ENCODE results near the gene NADSYN1. TPM values are rescaled to one million over a fixed set of nuclear protein-coding genes. Genes with fewer than 3 reads are reported as not detected.

The NADSYN1 gene
- total RNA-seq, 2 experiments from 2014 or later, result 120 to 127 TPM

DNA sequence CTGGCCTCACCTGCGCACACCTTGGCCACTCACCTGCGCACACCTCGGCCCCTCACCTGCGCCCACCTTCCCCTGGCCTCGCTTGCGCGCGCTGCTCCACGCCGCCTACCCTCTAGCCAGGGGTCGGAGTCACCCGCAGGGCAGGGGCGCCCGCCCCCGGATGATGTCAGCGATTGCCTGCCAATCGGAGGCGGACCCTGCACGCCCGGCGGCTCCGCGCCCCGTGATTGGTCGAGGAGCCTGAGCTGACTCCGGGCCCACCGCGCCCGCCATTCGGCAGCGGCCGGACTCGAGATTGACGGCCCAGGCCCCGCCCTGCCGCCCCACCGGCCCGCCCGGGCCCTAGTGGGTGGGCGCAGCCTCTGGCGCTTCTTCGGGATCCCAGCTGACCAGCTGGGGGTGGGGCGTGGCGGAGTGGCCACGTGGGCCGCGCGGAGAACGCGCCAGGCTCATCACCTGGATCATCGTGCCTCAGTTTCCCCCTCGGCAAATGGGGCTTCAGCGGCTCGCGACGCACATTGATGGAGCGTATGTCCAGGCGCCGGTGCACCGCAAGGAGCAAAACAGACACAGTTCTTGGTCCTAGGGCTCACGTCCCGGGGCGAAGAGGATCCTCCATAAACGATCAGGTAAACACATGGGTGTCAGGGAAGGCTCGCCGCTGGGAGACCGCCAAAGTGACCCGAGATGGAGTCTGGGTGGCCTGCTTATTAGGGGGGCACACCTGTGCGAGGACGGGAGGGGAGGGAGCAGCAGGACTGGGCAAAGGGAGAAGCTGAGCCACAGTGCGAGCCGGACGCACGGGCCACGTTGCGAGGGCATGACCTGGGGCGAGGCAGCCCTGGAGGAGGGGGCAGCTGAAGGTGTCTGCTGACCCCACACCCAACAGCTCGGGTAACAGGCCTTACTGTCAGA is 4.5 kb upstream of the NADSYN1 start, which contains the start of gene DHCR7:
TSS of gene DHCR7 (minus strand) at position 137 of the 915 bp plus-strand sequence. CDS start 3,441 bp downstream, outside the sequence.
- peak within 1 kb of the TSS; percentile 88 for H3K4me3 Mint-ChIP-seq
- H3K36me3 Mint-ChIP-seq (ENCODE audit: low read depth), result peaks cover 28% of the 10 kb centered on the region
- H3K27ac Mint-ChIP-seq, result peak within 1 kb of the TSS; percentile 88
- POLR2A ChIA-PET, result interaction anchor here (0.6 kb wide), 1 partner anchor 957 kb away, joined by 4 read pairs; no protein-coding TSS in a partner anchor
- peaks cover 9% of the 10 kb centered on the region for H3K9me3 Mint-ChIP-seq
- no peaks in the 10 kb centered on the region for H3K27me3 Mint-ChIP-seq
- H3K4me1 Mint-ChIP-seq, result peaks cover 54% of the 10 kb centered on the region
- peak; percentile 94 for DNase-seq
- CTCF ChIA-PET, result interaction anchor here (1.3 kb wide), 1 partner anchor 11 kb away, joined by 3 read pairs; no protein-coding TSS in a partner anchor

DNA sequence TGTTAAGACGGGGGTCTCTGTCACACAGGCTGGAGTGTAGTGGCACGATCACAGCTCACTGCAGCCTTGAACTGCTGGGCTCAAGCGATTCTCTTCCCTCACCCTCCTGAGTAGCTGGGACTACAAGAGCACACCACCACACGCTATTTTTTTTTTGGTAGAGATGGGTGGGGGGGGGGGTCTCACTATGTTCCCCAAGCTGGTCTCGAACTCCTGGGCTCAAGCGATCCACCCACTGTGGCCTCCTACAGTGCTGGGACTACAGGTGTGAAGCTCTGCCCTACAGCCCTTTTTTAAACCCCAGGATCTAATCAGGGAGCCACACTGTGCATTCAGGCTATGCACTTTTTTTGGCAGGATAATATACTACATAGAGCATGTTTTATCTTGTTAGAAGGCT is 3.4 kb upstream of the NADSYN1 start:
- ChIA-PET CTCF (interaction anchor here (0.8 kb wide), 1 partner anchor 12 kb away, joined by 3 read pairs; no protein-coding TSS in a partner anchor), POLR2A (interaction anchor here (0.6 kb wide), 2 partner anchors 19 to 959 kb away, joined by 3 to 4 read pairs; no protein-coding TSS in a partner anchor)
- H3K9me3 Mint-ChIP-seq, result peaks cover 9% of the 10 kb centered on the region
- no peak for DNase-seq
- peak overlapping the region; percentile 88 for H3K27ac Mint-ChIP-seq
- H3K27me3 Mint-ChIP-seq, result no peaks in the 10 kb centered on the region
- peaks cover 63% of the 10 kb centered on the region for H3K4me1 Mint-ChIP-seq
- H3K4me3 Mint-ChIP-seq, result peak overlapping the region; percentile 88
- H3K36me3 Mint-ChIP-seq (ENCODE audit: low read depth), result peaks cover 25% of the 10 kb centered on the region

DNA sequence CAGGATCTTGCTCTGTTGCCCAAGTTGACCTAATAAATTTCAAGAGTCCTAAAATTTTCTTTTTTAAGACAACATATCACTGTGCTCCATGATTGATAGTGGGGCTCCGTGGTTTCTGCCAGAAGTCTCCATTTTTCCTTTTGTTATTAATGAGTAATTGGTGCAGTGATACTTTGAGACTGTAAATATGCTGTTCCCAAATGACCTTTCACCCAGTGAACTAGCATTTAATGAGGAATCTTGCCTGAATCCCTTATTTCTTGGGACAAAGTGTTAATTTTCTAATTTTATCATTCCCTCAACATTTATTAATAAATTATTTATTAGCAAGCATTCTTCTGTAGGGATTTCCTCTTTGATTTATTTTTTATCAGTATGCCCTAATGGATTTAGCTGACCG is 2.5 kb upstream of the NADSYN1 start:
- DNase-seq, result no peak
- no peak overlapping the region for H3K4me3 Mint-ChIP-seq
- no peak overlapping the region for H3K27ac Mint-ChIP-seq
- peaks cover 71% of the 10 kb centered on the region for H3K4me1 Mint-ChIP-seq
- H3K36me3 Mint-ChIP-seq (ENCODE audit: low read depth), result peaks cover 25% of the 10 kb centered on the region
- CTCF ChIA-PET, result no interaction called here
- H3K27me3 Mint-ChIP-seq, result no peaks in the 10 kb centered on the region
- peaks cover 9% of the 10 kb centered on the region for H3K9me3 Mint-ChIP-seq
- POLR2A ChIA-PET, result no interaction called here

DNA sequence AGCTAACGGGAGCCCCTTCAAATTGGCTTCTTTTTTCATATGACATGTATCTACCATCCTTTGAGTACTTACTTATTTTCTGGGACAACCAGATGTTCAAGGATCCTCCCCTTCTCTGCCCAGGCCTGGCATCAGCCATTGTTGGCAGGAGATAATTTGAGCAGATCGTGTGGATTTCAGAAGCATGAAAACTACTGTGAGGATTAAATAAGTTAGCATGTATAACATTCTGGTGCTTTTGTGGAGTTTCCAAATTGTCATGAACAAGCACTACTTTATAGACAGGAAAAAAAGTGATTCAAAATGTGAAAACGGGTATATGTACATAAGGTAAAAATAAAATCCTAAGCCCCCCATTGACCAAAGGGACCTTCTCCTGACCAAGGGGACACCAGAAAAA is 2.1 kb upstream of the NADSYN1 start:
- ChIA-PET POLR2A (no interaction called here), CTCF (no interaction called here)
- no peak for DNase-seq
- Mint-ChIP-seq H3K4me1 (peaks cover 72% of the 10 kb centered on the region), H3K27ac (peak overlapping the region; percentile 94), H3K9me3 (peaks cover 7% of the 10 kb centered on the region), H3K4me3 (peak overlapping the region; percentile 90), H3K36me3 (ENCODE audit: low read depth) (peaks cover 25% of the 10 kb centered on the region), H3K27me3 (no peaks in the 10 kb centered on the region)

DNA sequence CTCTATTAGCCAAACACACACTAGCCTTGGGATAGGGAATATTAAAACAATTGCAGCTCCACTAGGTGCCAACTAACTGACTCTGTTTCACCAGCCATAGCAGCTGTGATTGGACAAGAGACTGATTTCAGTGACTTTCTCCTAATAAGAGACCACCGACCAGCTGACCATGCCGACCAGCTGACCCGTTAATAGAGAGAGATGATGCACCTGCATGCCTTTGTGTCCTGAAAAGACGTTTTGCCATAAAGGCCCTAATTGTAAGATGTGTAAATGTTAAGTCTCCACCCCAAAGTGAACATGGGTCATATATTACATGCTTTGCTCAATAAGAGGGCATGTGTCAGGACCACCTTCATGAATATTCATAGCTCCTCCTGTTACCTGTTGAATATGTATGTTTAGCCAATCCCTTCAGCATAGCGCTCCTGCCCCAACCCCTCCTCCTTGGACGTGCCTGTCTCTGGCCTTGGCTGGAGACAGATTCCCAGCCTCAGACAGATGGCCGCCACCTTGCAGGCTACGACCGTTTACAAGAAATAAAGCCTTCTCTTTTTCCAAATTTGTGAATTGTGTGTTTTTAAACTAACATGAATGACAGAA is 1.3 kb upstream of the NADSYN1 start:
- POLR2A ChIA-PET, result no interaction called here
- no peak for DNase-seq
- H3K27ac Mint-ChIP-seq, result peak overlapping the region; percentile 94
- CTCF ChIA-PET, result interaction anchor here (1.4 kb wide), 1 partner anchor 18 kb away, joined by 4 read pairs; no protein-coding TSS in a partner anchor
- H3K27me3 Mint-ChIP-seq, result no peaks in the 10 kb centered on the region
- peak overlapping the region; percentile 90 for H3K4me3 Mint-ChIP-seq
- H3K9me3 Mint-ChIP-seq, result no peaks in the 10 kb centered on the region
- peaks cover 68% of the 10 kb centered on the region for H3K4me1 Mint-ChIP-seq
- peaks cover 24% of the 10 kb centered on the region for H3K36me3 Mint-ChIP-seq (ENCODE audit: low read depth)

DNA sequence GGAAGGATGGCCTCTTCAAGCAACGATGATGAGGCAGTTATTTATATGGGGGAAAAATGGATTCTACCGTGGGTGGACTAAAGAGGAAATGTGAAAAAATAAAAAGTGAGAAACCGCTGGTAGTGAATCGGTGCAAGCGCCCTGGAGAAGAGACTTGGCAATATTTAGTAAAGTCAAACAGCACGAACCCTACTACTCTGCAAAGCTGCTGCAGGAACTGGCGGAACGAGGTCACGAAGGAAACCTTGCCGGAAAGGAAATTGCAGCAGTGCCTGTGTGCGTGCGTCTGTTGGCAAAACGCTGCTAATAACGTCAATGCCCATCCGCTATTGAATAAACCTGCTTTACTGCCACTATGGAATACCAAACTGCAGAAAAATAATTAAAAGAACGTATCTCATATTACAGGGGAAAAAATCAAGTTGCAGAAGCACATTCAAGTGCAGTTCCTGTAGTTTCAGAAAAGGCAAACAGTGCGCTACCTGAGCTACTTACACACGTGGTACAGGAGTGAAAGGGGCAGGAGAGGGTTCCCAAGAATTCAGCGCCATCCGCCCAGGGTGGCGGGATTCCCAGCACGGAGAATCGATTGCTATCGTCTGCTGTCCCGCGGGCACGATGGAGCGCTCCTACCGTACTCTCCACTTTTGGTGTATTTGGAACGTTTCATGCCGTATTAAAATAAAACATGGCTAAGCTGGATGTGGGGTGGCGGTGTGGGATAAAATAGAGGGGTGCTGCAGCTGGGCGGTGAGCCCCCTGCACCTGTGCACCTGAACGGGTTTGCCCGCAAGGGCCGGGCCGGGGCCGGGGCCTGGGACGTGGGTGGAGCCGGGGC is 585 bp upstream of the NADSYN1 start:
- Mint-ChIP-seq H3K9me3 (no peaks in the 10 kb centered on the region), H3K4me1 (peaks cover 61% of the 10 kb centered on the region), H3K27ac (peak overlapping the region; percentile 94), H3K36me3 (ENCODE audit: low read depth) (peaks cover 19% of the 10 kb centered on the region), H3K27me3 (no peaks in the 10 kb centered on the region), H3K4me3 (peak overlapping the region; percentile 90)
- DNase-seq, result peak; percentile 72
- ChIA-PET POLR2A (no interaction called here), CTCF (interaction anchor here (1.4 kb wide), 1 partner anchor 19 kb away, joined by 4 read pairs; no protein-coding TSS in a partner anchor)

DNA sequence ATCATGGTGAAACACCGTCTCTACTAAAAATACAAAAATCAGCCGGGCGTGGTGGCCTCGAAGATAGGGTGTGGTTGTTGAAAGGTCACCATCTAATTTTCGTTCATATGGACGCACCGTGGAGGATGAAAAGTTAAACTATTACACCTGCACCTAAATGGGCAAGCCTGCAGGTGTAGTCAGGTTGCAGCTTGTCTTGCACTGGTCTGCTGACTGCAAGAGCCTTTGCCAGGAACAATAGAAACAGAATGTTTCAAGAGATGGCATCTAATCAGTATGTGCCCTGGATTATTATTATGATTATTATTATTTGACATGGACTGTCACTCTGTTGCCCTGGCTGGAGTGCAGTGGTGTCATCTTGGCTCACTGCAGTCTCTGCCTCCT is 908 bp downstream of the NADSYN1 start:
- Mint-ChIP-seq H3K36me3 (ENCODE audit: low read depth) (peaks cover 27% of the 10 kb centered on the region), H3K27me3 (no peaks in the 10 kb centered on the region), H3K4me1 (peaks cover 59% of the 10 kb centered on the region), H3K27ac (peak overlapping the region; percentile 83), H3K9me3 (no peaks in the 10 kb centered on the region), H3K4me3 (peak overlapping the region; percentile 90)
- DNase-seq, result no peak
- ChIA-PET CTCF (no interaction called here), POLR2A (no interaction called here)

DNA sequence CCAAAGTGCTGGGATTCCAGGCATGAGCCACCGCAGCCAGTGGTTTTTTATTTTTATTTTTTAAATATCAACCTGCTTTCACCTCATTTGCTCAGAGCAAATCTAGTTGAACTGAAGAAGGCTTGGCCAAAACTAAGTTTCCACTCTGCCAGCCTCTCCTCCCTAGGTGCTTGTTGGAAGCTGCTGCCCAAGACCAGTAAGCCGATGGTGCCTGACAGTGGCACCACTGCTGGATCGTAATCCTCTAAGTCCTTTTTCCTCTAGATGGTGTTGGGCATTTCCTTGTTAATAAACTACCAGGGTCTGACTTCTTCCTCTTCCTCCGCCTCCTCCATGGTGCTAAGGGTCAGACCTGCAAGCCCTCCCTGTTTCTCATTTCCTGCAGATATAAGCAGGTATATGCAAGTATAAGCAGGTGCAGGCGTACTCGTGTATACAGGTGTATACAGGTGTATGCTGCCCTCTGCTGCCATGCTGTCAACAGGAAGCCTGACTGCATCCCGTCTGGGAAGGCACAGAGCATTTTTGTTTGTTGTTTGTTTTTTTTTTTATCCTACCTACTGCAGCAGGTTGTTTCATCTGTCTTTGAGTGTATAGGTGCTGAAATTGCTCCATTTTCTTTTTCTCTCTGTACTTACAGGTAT is 1.6 kb downstream of the NADSYN1 start:
- Mint-ChIP-seq H3K27ac (no peak overlapping the region), H3K4me3 (peak overlapping the region; percentile 61), H3K27me3 (no peaks in the 10 kb centered on the region), H3K9me3 (no peaks in the 10 kb centered on the region), H3K36me3 (ENCODE audit: low read depth) (peaks cover 30% of the 10 kb centered on the region), H3K4me1 (peaks cover 54% of the 10 kb centered on the region)
- DNase-seq, result peak; percentile 40
- POLR2A ChIA-PET, result no interaction called here
- CTCF ChIA-PET, result no interaction called here

DNA sequence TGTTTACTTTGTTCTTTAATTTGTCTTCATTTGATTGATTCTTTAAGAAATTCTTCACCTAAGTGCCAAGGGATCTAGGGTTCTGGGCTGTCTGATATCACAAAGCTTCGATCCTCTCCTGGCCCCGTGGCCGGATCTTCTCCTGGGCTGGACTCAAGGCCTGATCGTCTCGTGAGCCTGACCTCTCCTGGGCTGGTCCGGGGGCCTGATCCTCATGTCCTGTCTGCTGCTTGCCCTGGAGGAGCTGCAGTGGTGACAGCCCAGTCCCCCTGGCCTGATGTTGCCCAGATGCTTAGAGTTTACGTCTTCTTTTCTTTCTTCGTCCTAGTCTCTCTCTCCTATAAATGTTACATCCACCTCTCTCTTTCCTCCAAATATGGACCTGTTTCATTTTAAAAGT is 3.3 kb downstream of the NADSYN1 start:
- Mint-ChIP-seq H3K27ac (no peak overlapping the region), H3K4me3 (no peak overlapping the region), H3K4me1 (peaks cover 41% of the 10 kb centered on the region), H3K27me3 (no peaks in the 10 kb centered on the region), H3K36me3 (ENCODE audit: low read depth) (peaks cover 46% of the 10 kb centered on the region), H3K9me3 (no peaks in the 10 kb centered on the region)
- DNase-seq, result no peak
- ChIA-PET POLR2A (no interaction called here), CTCF (no interaction called here)

DNA sequence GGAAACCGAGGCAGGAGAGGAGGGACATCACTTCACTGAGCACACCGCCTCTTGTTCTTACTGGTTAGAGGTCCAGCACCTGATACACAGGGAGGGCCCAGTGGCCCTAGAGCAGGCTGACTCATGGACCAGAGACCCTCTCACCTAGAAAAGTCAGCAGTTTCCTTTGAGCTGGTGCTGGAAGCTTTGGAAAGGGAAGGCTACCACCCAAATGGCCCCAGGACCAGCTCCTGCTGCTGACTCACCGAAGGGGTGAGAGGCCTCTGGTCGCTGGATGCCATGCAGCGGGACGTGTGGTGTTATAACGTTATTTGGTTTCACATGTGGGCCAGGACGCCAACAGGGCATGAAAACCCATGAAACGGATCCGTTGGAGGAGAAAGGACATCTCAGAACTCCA is 3.8 kb downstream of the NADSYN1 start:
- H3K27me3 Mint-ChIP-seq, result no peaks in the 10 kb centered on the region
- CTCF ChIA-PET, result no interaction called here
- H3K4me3 Mint-ChIP-seq, result no peak overlapping the region
- H3K27ac Mint-ChIP-seq, result no peak overlapping the region
- no peak for DNase-seq
- H3K36me3 Mint-ChIP-seq (ENCODE audit: low read depth), result peaks cover 46% of the 10 kb centered on the region
- no peaks in the 10 kb centered on the region for H3K9me3 Mint-ChIP-seq
- POLR2A ChIA-PET, result no interaction called here
- H3K4me1 Mint-ChIP-seq, result peaks cover 36% of the 10 kb centered on the region

DNA sequence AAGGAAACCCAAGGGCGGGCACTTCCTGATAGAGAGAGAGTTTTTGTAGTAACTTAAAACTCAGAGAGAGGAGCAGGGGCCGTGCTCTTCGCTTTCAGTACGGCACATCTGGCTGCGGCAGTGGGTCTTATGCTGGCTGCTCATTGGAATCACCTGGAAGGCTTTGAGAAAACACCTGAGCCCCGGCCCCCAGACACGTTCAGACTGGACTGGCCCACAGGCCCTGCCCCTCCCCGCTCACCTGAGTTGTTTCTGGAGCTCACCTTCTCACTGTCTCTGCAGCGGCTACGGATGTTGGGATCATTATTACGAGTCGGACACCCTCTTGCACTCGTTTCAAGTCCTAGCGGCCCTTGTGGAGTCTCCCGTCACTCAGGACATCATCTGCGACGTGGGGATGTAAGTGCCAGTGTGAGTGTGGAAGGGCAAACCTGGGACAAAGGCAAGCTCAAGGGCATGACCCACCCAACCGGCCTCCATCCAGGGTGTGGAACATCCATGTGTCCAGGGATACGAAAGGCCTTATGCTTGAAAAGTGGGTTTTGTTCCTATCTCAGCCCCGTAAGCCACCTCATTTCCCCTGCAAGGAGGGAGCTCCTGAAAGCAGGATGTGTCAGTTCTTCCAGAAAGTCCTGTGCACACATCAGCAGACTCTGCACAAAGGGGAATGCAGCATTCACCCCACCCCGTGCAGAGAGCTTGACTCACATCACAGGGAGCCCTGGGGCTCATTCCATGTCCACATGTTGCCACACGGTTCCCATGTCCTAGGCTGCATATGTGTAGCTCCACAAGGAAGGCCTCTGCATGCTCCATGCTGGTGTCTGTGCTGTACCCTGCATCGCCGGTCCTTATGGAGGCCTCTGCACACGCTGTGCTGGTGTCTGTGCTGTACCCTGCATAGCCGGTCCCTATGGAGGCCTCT is 5.4 kb downstream of the NADSYN1 start:
- ChIA-PET POLR2A (no interaction called here), CTCF (no interaction called here)
- Mint-ChIP-seq H3K4me3 (no peak overlapping the region), H3K36me3 (ENCODE audit: low read depth) (peaks cover 53% of the 10 kb centered on the region), H3K27ac (no peak overlapping the region), H3K4me1 (peaks cover 30% of the 10 kb centered on the region), H3K9me3 (no peaks in the 10 kb centered on the region), H3K27me3 (no peaks in the 10 kb centered on the region)
- DNase-seq, result no peak

All from activated CD4-positive, alpha-beta T cell treated with anti-CD3 and anti-CD28 coated beads, Interleukin-2, amount 10 ng/mL, durations not matched to agents 7 days and 5 days (primary cell).